UCSD-AML1 (cell line): Measurements from ENCODE around the gene NRXN3.

ENCODE experiments used
- DNase-seq: peaks from one replicate; lab custom pipeline; 2025; ENCODE audit not compliant: unreplicated experiment; lab: John Stamatoyannopoulos, UW

NRXN3 gene

DNA sequence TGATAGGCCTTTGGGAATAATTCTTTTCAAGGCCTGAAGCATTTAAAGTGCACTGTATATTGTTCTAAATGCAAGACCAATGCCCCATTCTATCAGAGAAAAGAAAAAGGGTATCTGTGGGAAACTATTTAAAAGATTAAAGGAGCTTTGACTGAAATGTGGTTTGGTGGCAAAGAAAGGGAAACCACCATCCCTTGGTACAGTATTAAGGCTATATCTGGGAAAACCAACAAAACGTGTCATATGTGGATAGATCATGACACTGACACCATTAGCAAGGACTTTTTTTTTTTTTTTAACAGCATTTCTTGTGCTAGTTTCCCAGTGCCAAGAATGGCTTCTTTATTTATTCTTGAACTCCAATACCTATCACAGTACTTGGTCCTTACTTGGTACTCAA, 1150.4 kb downstream of the NRXN3 start:
- no peak for DNase-seq

- no peak for DNase-seq
Observed at GRCh38 chr14:79321070-79321469, 1150.9 kb downstream of the NRXN3 start.

DNA sequence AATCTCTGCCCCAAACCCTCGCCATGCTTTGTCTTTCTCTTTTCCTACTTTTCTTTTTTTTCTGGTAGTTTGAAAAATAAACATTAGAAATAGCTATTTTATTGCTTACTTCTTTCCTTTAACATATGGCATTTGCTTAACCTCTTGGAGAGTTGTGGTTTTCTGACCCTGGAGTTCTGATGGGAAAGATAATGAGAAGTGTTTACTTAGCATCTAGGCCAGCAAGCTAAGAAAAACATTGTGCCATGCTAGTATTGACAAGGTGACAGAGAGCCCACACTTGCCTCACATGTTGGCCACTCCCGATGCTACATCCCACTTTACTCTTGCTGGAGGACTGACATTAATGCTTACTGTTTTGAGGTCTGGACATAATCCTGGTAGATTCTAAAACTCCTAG, 1154.9 kb downstream of the NRXN3 start:
- DNase-seq: no peak

DNA sequence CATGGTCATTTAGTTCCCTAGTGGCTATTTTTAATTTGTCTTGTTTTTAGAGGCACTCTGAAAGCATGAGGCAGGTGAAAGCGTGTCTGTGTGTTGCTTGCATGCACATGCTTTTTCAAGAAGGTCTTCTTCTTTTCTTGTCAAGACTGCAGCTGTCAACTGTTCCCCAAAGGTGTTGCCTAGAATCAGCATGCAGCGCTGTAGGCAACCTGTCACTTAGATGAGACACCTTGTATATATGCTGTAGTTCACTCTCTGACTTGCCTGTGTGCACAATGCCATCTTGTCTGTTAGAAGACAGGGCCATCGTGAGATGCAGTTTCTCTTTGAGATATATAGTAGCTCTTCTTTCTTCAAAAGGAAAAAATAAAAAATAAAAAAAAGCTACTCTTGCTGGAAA, 1155.4 kb downstream of the NRXN3 start:
- no peak for DNase-seq

DNA sequence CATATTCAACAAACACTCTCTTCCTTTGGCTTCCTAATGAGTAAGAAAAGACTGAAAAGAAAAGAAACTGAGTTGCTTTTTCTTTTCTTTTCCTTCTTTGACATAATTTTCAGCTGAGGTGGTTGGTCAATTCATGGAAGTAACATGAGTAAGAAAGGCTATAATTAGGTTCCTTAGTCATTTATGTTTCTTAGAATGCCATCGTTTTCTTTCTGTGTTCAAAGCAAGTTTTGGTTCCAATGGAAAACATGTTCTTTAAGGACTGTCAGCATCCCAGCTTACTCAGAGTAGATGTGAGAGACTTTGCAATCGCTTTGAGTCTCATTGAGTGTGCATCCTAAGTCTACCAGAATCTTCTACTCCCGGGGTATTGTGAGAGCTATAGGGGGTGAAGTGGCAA, 1158.7 kb downstream of the NRXN3 start:
- DNase-seq: no peak

DNA sequence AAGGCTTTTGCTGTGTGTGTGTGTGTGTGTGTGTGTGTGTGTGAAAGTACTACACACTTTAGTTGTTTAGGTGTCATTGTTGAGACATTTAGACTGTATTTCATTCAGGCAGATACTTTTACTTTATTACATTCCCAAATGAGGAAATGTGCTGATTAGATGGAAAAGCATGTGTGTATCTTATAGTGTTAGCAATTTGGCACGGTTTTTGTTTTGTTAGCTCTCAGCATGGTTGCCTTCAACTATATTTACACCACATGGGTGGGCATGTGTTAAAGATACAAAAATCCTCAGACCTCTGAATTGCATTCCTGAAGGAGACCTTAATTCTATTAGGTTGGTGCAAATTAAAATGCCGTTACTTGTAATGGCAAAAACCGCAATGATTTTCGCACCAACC, 1161.7 kb downstream of the NRXN3 start:
- no peak for DNase-seq

DNA sequence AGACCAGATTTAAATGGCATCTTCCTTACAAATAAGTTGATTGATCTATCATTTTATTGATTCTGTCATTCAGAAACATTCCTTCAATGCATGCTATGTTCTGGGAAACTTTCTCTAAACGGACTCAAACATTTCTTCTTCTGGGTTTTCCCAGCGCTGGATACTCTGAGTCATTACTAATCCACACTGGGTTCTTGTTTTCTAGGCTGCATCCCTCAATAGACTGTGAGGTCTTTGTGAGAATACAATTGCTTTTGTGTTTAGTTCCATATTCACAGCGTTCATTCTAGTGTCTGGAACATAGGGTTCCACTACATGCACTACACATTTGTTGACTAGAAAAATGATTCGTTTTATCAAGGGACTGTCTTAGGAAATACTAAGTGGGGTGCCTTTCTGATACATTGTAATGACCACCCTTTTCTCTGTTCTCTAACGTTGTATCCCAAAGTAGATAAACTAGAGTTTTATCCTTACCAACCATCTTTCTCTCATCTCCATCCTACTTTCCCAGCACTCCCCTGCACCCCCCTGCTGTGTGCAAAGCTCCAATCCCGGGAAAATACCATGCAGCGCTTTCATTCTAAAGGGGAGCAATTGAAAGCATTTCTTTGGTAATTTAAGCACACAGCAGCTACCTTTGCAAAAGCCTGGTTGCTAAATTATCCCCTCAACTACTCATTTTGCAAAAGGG, 1162.5 kb downstream of the NRXN3 start:
- no peak for DNase-seq

- DNase-seq: no peak
Observed at GRCh38 chr14:79333198-79333546, 1163.0 kb downstream of the NRXN3 start.

- no peak for DNase-seq
Observed at GRCh38 chr14:79334272-79334671, 1164.1 kb downstream of the NRXN3 start.

DNA sequence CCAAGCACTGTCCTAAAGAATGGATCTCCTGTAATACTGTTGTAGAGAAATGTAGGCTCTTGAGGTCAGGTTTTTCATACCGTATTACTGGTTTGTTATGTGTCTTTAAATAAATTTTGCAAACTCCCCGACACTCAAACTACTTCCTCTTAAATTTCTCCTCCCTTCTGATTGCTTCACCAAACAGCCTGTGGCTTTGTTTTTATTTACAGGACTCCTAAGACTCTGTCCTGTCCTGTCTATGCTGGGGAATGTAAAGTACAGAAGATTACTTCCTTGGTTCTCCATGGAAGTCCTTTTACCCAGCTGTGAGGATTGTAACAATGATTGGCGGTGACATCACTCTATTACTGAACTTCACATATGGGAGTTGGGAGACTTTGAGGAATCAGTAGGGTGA, 1167.6 kb downstream of the NRXN3 start:
- no peak for DNase-seq

- DNase-seq: no peak
Observed at GRCh38 chr14:79342942-79343341, 1172.8 kb downstream of the NRXN3 start.

GRCh38 chr14:79351011-79351410, 1180.8 kb downstream of the NRXN3 start:
- no peak for DNase-seq

DNA sequence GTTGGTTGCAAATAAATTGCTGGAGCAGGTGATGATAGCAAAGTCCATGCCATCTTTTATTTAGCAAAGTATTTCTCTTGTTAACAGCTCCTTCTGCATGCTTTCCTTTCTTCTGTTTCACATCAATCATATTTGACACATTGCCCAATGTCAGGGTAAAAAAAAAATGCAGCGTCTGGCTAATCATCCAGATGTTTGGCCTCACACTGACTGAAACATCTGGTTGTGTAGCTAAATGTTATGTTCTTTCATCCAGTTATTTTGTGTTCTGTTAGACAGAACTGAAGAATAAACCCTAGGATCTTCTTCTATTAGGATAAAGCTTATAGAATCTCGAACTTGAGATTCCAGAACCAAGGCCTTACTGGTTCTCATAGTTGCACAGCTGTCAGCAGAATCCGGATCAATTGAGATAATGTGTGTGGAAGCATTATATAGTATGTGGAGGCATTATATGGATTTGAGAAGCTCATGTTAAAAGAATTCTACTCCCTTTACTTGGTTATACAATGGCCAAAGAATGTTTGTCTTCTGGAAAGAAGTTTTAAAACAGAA, 1182.0 kb downstream of the NRXN3 start:
- DNase-seq: no peak

GRCh38 chr14:79354336-79354735, 1184.2 kb downstream of the NRXN3 start:
- no peak for DNase-seq

DNA sequence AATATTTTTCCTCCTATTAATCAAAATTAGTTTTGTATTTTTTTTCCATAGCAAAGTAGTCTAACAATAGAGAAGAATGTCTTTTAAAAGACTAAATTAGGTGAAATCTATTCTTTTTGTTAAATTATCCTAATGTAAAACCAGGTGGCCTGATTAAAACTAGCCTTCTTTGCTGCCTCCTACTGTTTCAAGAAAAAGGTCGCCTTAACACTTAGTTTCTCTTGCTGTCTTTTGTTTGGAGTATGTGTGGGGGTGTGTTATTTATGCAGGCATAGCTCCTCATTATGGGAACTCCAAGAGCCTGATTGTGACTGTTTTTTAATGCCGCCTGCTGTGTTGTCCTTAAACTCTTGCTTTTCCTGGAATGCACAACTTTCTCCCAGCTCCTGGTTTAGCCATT, 1185.9 kb downstream of the NRXN3 start:
- no peak for DNase-seq

GRCh38 chr14:79357307-79357706, 1187.1 kb downstream of the NRXN3 start:
- DNase-seq: no peak

- no peak for DNase-seq
Observed at GRCh38 chr14:79363291-79363690, 1193.1 kb downstream of the NRXN3 start.

DNA sequence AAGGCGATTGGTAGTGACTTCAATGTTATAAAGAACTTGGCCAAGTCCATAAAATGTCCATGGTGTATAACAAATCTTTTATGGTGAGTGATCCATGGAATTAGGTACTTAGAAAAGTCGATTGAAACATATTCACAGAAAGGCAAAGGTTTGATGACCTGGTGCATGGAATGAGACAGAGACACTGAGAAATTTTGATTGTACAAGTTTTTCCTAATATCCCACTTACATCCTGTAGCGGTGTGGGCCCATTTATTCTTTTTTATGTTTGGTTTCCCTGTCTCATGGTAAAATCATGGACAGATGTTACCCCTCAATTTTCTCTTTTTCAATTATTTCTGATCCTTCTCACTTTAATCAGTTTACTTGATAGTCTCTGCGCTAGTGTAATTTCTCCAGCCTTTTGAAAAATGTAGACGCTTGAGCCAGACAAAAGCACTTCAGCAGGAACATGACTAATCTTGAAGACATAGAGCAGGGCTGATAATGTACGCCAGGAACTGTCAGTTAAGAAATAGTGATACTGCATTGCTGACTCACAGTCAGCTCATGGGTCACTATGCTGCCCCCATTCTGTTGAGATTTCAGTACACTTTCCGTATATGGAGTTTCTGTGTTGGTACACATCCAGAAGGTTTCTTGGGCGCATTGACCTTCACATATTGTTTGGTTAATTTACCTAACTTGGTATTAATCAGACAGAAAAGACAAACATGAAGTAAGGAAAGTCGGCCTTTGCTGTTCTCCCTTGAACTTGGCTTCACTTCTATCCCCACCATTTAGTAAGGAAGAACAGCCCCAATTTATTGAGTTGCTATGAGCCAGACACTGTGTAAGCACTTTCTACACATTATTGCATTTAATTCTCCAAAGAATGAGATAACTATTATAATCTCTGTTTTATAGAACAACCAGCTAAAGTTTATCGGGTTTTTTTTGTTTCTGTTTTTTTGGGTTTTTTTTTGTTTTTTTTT, 1199.5 kb downstream of the NRXN3 start:
- DNase-seq: no peak

GRCh38 chr14:79370969-79371368, 1200.8 kb downstream of the NRXN3 start:
- DNase-seq: no peak

GRCh38 chr14:79373451-79373850, 1203.3 kb downstream of the NRXN3 start:
- no peak for DNase-seq

GRCh38 chr14:79375356-79375755, 1205.2 kb downstream of the NRXN3 start:
- DNase-seq: no peak

DNA sequence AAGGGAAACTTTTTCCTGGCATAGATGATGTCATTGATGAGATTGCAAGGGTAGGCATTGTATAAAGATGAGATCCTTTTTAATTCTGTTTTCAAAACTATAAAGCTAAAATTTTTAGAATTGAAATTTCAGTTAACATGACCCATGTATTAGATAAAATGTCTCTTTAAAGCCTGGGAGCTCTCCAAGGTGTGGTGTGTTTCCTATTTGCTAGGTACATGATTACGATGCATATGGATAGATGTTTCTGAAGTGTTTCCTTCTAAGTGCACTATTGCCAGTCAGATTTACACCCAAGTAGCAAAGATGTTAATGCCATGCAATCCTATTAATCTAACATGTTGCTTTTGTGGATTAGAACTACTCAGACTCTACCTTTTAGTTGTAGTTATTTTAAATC, 1206.4 kb downstream of the NRXN3 start:
- no peak for DNase-seq
